Prostate gland (tissue), 2 donors: ENCODE measurements around the gene LARGE1.

ENCODE experiments used
- POLR2A ChIP-seq: fragments of 450-650 bp; IDR thresholded peaks from one replicate; pipeline ENCODE4 v1.6.1; 2016; ENCODE audit warnings: antibody characterized with exemption, mild to moderate bottlenecking
- TF ChIP-seq, protein P1 (sequence below), 4 experiments: fragments of 200-600 bp in 2 of 4; fragments of 450-650 bp in 2 of 4; sonication (generic) in 2 of 4; IDR thresholded peaks; 1 replicate in 3 of 4; 2 replicates in 1 of 4; pipeline ENCODE4 v1.5.1; 2016 to 2019; ENCODE audit warnings: antibody characterized with exemption in 4 of 4, mild to moderate bottlenecking in 2 of 4, moderate library complexity in 2 of 4

DNA sequence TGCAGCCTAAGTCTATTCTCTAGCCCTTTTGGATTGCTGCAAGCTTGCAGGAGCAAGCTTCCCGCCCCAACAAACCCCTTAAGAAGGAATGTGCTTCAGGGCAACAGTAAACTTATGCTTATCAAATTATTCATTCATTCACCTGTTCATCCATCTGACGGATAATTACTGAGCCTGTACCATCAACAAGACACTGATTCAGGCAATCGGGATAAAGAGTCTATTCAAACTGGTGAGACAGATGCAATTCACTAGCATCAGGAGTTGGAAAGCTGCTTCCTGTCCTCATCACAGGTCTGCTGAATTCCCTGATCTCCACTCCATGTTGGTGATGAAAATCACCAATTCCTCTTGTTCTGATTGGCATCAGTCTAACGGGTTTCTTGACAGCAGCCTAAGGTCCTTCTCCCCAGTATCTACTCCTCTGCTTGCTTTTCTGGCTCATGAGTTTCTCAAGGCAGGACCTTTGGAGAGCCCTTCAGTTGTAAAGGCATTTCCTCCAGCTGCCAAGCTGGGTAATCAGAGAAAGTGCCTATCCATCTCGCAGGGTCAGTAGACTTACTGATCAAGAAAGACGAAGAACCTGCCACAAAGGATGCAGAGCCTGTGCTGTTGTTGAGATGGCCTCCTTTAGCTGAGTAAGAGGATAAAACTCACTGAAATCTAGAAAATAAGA, 433.1 kb downstream of the LARGE1 start:
- TF ChIP-seq POLR2A: no peak
- TF ChIP-seq, protein P1, sequence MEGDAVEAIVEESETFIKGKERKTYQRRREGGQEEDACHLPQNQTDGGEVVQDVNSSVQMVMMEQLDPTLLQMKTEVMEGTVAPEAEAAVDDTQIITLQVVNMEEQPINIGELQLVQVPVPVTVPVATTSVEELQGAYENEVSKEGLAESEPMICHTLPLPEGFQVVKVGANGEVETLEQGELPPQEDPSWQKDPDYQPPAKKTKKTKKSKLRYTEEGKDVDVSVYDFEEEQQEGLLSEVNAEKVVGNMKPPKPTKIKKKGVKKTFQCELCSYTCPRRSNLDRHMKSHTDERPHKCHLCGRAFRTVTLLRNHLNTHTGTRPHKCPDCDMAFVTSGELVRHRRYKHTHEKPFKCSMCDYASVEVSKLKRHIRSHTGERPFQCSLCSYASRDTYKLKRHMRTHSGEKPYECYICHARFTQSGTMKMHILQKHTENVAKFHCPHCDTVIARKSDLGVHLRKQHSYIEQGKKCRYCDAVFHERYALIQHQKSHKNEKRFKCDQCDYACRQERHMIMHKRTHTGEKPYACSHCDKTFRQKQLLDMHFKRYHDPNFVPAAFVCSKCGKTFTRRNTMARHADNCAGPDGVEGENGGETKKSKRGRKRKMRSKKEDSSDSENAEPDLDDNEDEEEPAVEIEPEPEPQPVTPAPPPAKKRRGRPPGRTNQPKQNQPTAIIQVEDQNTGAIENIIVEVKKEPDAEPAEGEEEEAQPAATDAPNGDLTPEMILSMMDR (IDR thresholded peaks at IDR 0.05): no peak
